Panc1 (cell line): ENCODE measurements around the gene CHRNA3.

Source experiments
- CTCF ChIP-seq: fragments of 450-650 bp; IDR thresholded peaks from 2 replicates; pipeline ENCODE4 v1.5.1; 2017; ENCODE audit warnings: mild to moderate bottlenecking
- POLR2AphosphoS5 ChIP-seq: IDR thresholded peaks from 2 replicates; pipeline ENCODE4 v1.6.1; 2012; ENCODE audit warnings: mild to moderate bottlenecking, low read depth, low read length, moderate library complexity
- REST ChIP-seq, 2 experiments: IDR thresholded peaks; 2 replicates each; pipeline ENCODE4 v1.6.1; 2011 to 2012; ENCODE audit warnings: low read depth in 2 of 2, control low read depth in 1 of 2, low read length in 1 of 2, mild to moderate bottlenecking in 1 of 2, moderate library complexity in 1 of 2; ENCODE audit not compliant: insufficient read depth in 1 of 2
- SIN3A ChIP-seq: IDR thresholded peaks from 2 replicates; pipeline ENCODE4 v1.6.1; 2012; ENCODE audit warnings: low read depth, mild to moderate bottlenecking, low read length, moderate library complexity, borderline replicate concordance; ENCODE audit not compliant: insufficient read depth
- TCF7L2 ChIP-seq: IDR thresholded peaks from 2 replicates; pipeline ENCODE4 v1.6.1; 2011; ENCODE audit warnings: mild to moderate bottlenecking, low read depth, low read length, inconsistent platforms

- TF ChIP-seq POLR2AphosphoS5 (no peak), TCF7L2 (no peak), SIN3A (no peak), CTCF (no peak), REST (IDR thresholded peaks at IDR 0.05; ENCODE audit: insufficient read depth in 1 of 2, low read depth in 2 of 2, low read length in 1 of 2) (no peak)
Measured at GRCh38 chr15:78615151-78615589, 5.6 kb downstream of the CHRNA3 start.
